Measurements from ENCODE around the gene TRIM2.

TRIM2 gene

DNA sequence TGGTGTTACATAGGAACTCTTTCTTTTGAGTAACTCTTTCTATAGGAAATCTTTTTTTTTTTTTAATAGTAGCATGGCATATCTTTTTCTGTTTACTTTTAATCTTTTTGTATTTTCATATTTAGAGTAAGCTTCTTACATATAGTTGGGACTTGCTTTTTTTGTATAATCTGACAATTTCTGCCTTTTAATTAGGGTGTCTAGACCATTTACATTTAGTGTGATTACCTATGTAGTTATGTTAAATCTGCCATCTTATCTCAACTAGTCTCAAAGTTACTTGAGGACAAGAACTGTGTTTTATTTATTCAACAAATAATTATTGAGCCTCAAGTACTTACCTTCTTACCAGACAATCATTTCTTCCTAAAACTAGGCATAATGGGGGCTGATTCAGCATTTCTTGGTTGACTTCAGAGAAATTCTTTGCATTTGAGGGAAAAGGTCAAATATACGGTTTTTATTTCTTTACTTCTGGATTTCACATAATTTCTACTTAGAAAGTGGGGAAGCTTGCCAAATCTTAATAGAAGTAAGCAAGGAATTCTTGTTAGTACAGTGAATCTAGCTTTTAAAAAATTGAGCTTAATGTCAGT lies 168.8 kb downstream of the TRIM2 start:
- H3K9me3 ChIP-seq (ENCODE audit: control insufficient read depth, insufficient read depth, low read length): peaks cover 19% of the 10 kb centered on the region; the same call in 1 of the 2 replicates
- H3K4me2 ChIP-seq (ENCODE audit: low read length): no peak overlapping the region
- H3K27ac ChIP-seq (ENCODE audit: low read depth, low read length): no peak overlapping the region
- H3K27me3 ChIP-seq (ENCODE audit: control insufficient read depth, low read length): no peaks in the 10 kb centered on the region
- H3K36me3 ChIP-seq (ENCODE audit: control insufficient read depth, low read length): peaks cover 72% of the 10 kb centered on the region
- H3K4me3 ChIP-seq (ENCODE audit: low read length): no peak overlapping the region
- no peaks in the 10 kb centered on the region for H3K9me2 ChIP-seq (replicated peaks; ENCODE audit: control insufficient read depth, low read length)
- TF ChIP-seq, protein P1, sequence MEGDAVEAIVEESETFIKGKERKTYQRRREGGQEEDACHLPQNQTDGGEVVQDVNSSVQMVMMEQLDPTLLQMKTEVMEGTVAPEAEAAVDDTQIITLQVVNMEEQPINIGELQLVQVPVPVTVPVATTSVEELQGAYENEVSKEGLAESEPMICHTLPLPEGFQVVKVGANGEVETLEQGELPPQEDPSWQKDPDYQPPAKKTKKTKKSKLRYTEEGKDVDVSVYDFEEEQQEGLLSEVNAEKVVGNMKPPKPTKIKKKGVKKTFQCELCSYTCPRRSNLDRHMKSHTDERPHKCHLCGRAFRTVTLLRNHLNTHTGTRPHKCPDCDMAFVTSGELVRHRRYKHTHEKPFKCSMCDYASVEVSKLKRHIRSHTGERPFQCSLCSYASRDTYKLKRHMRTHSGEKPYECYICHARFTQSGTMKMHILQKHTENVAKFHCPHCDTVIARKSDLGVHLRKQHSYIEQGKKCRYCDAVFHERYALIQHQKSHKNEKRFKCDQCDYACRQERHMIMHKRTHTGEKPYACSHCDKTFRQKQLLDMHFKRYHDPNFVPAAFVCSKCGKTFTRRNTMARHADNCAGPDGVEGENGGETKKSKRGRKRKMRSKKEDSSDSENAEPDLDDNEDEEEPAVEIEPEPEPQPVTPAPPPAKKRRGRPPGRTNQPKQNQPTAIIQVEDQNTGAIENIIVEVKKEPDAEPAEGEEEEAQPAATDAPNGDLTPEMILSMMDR (IDR thresholded peaks at IDR 0.05; ENCODE audit: low read depth, low read length, poor library complexity, severe bottlenecking): no peak
- TF ChIP-seq EZH2phosphoT487 (IDR thresholded peaks at IDR 0.05; ENCODE audit: borderline replicate concordance, low read length): no peak
- peaks cover 19% of the 10 kb centered on the region for H3K79me2 ChIP-seq (ENCODE audit: control insufficient read depth, low read length)
- no peaks in the 10 kb centered on the region for H4K20me1 ChIP-seq (ENCODE audit: control insufficient read depth, insufficient read depth, low read depth, low read length)
- H3K4me1 ChIP-seq (ENCODE audit: control insufficient read depth, low read length): peaks cover 43% of the 10 kb centered on the region
- peaks cover 16% of the 10 kb centered on the region for H3F3A ChIP-seq (ENCODE audit: control insufficient read depth, insufficient read depth)

DNA sequence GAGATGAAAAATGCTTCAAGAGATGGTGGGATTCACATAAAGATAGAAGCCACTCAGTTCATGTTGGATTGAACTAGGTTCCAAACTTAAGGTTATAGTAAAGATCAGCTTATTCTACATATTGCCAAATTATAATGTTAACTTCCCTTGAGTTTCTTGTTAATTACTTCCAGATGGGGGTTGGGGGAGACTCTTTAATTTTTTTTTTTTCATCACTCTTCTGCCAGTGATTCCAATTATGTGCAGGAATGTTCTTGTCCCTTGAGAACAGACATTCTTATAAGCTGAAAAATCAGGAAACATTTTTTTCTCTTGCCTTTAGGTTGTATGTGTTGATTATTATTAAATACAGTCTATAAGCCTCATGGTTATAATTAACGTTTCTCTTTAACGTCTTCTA lies 170.2 kb downstream of the TRIM2 start:
- no peaks in the 10 kb centered on the region for H3K27me3 ChIP-seq (ENCODE audit: control insufficient read depth, low read length)
- no peak overlapping the region for H3K4me3 ChIP-seq (ENCODE audit: low read length)
- H3K4me2 ChIP-seq (ENCODE audit: low read length): no peak overlapping the region
- peaks cover 22% of the 10 kb centered on the region for H3K79me2 ChIP-seq (ENCODE audit: control insufficient read depth, low read length)
- peaks cover 19% of the 10 kb centered on the region; the same call in 1 of the 2 replicates for H3K9me3 ChIP-seq (ENCODE audit: control insufficient read depth, insufficient read depth, low read length)
- no peak overlapping the region for H3K27ac ChIP-seq (ENCODE audit: low read depth, low read length)
- H4K20me1 ChIP-seq (ENCODE audit: control insufficient read depth, insufficient read depth, low read depth, low read length): no peaks in the 10 kb centered on the region
- peaks cover 56% of the 10 kb centered on the region for H3K4me1 ChIP-seq (ENCODE audit: control insufficient read depth, low read length)
- TF ChIP-seq EZH2phosphoT487 (IDR thresholded peaks at IDR 0.05; ENCODE audit: borderline replicate concordance, low read length): no peak
- TF ChIP-seq, protein P1 (IDR thresholded peaks at IDR 0.05; ENCODE audit: low read depth, low read length, poor library complexity, severe bottlenecking): no peak
- H3K9me2 ChIP-seq (replicated peaks; ENCODE audit: control insufficient read depth, low read length): no peaks in the 10 kb centered on the region
- peaks cover 24% of the 10 kb centered on the region for H3F3A ChIP-seq (ENCODE audit: control insufficient read depth, insufficient read depth)
- H3K36me3 ChIP-seq (ENCODE audit: control insufficient read depth, low read length): peaks cover 63% of the 10 kb centered on the region

DNA sequence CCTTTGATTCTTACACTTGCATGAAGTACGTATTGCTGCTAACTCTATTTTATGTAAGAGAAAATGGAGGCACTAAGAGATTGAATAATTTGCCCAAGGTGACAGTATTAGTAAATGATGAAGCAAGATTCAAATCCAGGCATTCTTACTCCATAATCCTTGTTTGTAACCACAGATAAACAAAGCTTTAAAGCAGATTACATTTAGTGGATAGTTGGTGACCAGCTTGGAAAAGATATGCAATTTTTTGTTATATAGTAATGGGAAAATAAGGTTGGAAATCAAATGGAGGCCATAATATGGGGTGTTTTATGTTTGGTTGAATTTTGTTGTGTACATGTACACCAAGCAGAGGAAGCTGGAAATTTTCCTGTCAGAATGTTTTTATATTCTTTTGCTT lies 171.1 kb downstream of the TRIM2 start:
- peak overlapping the region; percentile 63; the same call in 1 of the 2 replicates for H3K4me2 ChIP-seq (ENCODE audit: low read length)
- no peak for TF ChIP-seq EZH2phosphoT487 (IDR thresholded peaks at IDR 0.05; ENCODE audit: borderline replicate concordance, low read length)
- TF ChIP-seq, protein P1 (IDR thresholded peaks at IDR 0.05; ENCODE audit: low read depth, low read length, poor library complexity, severe bottlenecking): no peak
- H3K4me1 ChIP-seq (ENCODE audit: control insufficient read depth, low read length): peaks cover 65% of the 10 kb centered on the region
- peaks cover 24% of the 10 kb centered on the region for H3K79me2 ChIP-seq (ENCODE audit: control insufficient read depth, low read length)
- peaks cover 26% of the 10 kb centered on the region for H3F3A ChIP-seq (ENCODE audit: control insufficient read depth, insufficient read depth)
- H3K4me3 ChIP-seq (ENCODE audit: low read length): no peak overlapping the region
- peaks cover 58% of the 10 kb centered on the region for H3K36me3 ChIP-seq (ENCODE audit: control insufficient read depth, low read length)
- H4K20me1 ChIP-seq (ENCODE audit: control insufficient read depth, insufficient read depth, low read depth, low read length): no peaks in the 10 kb centered on the region
- H3K9me3 ChIP-seq (ENCODE audit: control insufficient read depth, insufficient read depth, low read length): peaks cover 19% of the 10 kb centered on the region; the same call in 1 of the 2 replicates
- peak overlapping the region; percentile 86 for H3K27ac ChIP-seq (ENCODE audit: low read depth, low read length)
- H3K9me2 ChIP-seq (replicated peaks; ENCODE audit: control insufficient read depth, low read length): no peaks in the 10 kb centered on the region
- H3K27me3 ChIP-seq (ENCODE audit: control insufficient read depth, low read length): no peaks in the 10 kb centered on the region

Measured in DOHH2 (cell line).